Upper lobe of left lung (tissue), 4 donors: ENCODE results near the gene DOK5.

Experiments used
- EP300 ChIP-seq, 4 donors: sonication (generic); formaldehyde crosslinking; IDR thresholded peaks; one replicate each; pipeline ENCODE4 v1.5.1; 2017; ENCODE audit warnings: antibody characterized with exemption in 4 of 4, control low read depth in 2 of 4
- TF ChIP-seq, protein P1 (sequence below), 6 experiments: fragments of 450-650 bp in 4 of 6; fragments of 200-600 bp in 2 of 6; sonication (generic) in 2 of 6; IDR thresholded peaks; one replicate each; pipeline ENCODE4 v1.5.1; 2016 to 2019; ENCODE audit warnings: antibody characterized with exemption in 6 of 6

- TF ChIP-seq EP300 (IDR thresholded peaks at IDR 0.05), result no peak
- TF ChIP-seq, protein P1, sequence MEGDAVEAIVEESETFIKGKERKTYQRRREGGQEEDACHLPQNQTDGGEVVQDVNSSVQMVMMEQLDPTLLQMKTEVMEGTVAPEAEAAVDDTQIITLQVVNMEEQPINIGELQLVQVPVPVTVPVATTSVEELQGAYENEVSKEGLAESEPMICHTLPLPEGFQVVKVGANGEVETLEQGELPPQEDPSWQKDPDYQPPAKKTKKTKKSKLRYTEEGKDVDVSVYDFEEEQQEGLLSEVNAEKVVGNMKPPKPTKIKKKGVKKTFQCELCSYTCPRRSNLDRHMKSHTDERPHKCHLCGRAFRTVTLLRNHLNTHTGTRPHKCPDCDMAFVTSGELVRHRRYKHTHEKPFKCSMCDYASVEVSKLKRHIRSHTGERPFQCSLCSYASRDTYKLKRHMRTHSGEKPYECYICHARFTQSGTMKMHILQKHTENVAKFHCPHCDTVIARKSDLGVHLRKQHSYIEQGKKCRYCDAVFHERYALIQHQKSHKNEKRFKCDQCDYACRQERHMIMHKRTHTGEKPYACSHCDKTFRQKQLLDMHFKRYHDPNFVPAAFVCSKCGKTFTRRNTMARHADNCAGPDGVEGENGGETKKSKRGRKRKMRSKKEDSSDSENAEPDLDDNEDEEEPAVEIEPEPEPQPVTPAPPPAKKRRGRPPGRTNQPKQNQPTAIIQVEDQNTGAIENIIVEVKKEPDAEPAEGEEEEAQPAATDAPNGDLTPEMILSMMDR (IDR thresholded peaks at IDR 0.05), result no peak
These were observed 183.1 kb downstream of the DOK5 start for GRCh38 chr20:54658525-54658924.
